GM12878 (cell line): Measurements from ENCODE around the gene RCVRN. TPM values are rescaled to one million over a fixed set of nuclear protein-coding genes. Genes with fewer than 3 reads are reported as not detected.

Experiments used
- ATAC-seq: fragments of 200-7000 bp; cut with Tn5 transposase; 3 replicates; pipeline ENCODE4 v1.9.1; 2020; ENCODE audit warnings: mild to moderate bottlenecking, moderate library complexity
- BruUV-seq: library from RNA; stranded (reverse); fragments of 400-500 nt; replicated peaks from 2 replicates; lab custom pipeline; 2021; lab: Mats Ljungman, UMichigan
- CTCF ChIA-PET: fragments of 300-600 bp; sonication (Branson Sonifier 250); formaldehyde crosslinking; extraction: SDS; loops from one replicate; lab custom pipeline; 2021; ENCODE audit warnings: inconsistent platforms; lab: Yijun Ruan, JAX
- POLR2A ChIA-PET: fragments of 350-600 bp; formaldehyde crosslinking; extraction: SDS; loops from one replicate; lab custom pipeline; 2021; ENCODE audit warnings: inconsistent platforms; lab: Charles Lee
- RAD21 ChIA-PET: fragments of 300-600 bp; sonication (Branson Sonifier 250); formaldehyde crosslinking; loops from one replicate; lab custom pipeline; 2023; ENCODE audit warnings: antibody characterized with exemption; ENCODE audit not compliant: unreplicated experiment; lab: Charles Lee
- SMC1A ChIA-PET: fragments of 300-600 bp; sonication (Branson Sonifier 250); formaldehyde crosslinking; loops from one replicate; lab custom pipeline; 2023; ENCODE audit not compliant: unreplicated experiment, uncharacterized antibody; lab: Charles Lee
- DNase-seq: peaks from one replicate; pipeline ENCODE4 v3.0.0-alpha.2; 2011; ENCODE audit warnings: low read depth, low spot score
- FAIRE-seq: peaks from 3 replicates; lab custom pipeline; 2011; peaks lifted over from hg19 to GRCh38; lab: Jason Lieb, UNC
- H2AFZ ChIP-seq: 2 replicates; pipeline ENCODE4 v1.6.0; 2011; ENCODE audit warnings: low read depth, low read length, control low read depth; ENCODE audit not compliant: control insufficient read depth
- H3K27ac ChIP-seq: 2 replicates; pipeline ENCODE4 v1.5.1; 2011; ENCODE audit warnings: control low read depth; ENCODE audit not compliant: control insufficient read depth, insufficient read depth
- H3K27me3 ChIP-seq, 2 experiments: replicated peaks in 1 of 2; 2 replicates each; pipeline versions ENCODE4 v1.6.0 to v1.6.1; 2011; ENCODE audit warnings: low read length in 1 of 2; ENCODE audit not compliant: control insufficient read depth in 2 of 2, insufficient read depth in 2 of 2
- H3K36me3 ChIP-seq, 2 experiments: 2 replicates each; pipeline ENCODE4 v1.5.1; 2011; ENCODE audit warnings: low read length in 1 of 2; ENCODE audit not compliant: control insufficient read depth in 2 of 2, insufficient read depth in 2 of 2
- H3K4me1 ChIP-seq: 2 replicates; pipeline ENCODE4 v1.6.1; 2011; ENCODE audit warnings: mild to moderate bottlenecking, low read length, moderate library complexity, mixed read lengths; ENCODE audit not compliant: control insufficient read depth, insufficient read depth
- H3K4me2 ChIP-seq: 2 replicates; pipeline ENCODE4 v1.6.0; 2011; ENCODE audit warnings: control low read depth; ENCODE audit not compliant: control insufficient read depth, insufficient read depth
- H3K4me3 ChIP-seq: fragments of 200-600 bp; sonication (generic); 2 replicates; pipeline ENCODE4 v1.5.1; 2016
- H3K79me2 ChIP-seq: 2 replicates; pipeline ENCODE4 v1.6.0; 2011; ENCODE audit warnings: low read length; ENCODE audit not compliant: control insufficient read depth, insufficient read depth
- H3K9ac ChIP-seq: 2 replicates; pipeline ENCODE4 v1.8.0; 2011; ENCODE audit warnings: low read length, control low read depth, mixed read lengths; ENCODE audit not compliant: control insufficient read depth, insufficient read depth
- H3K9me3 ChIP-seq: replicated peaks from 3 replicates; pipeline ENCODE4 v1.5.1; 2011; ENCODE audit warnings: mild to moderate bottlenecking, low read length; ENCODE audit not compliant: control insufficient read depth, insufficient read depth
- H4K20me1 ChIP-seq: 2 replicates; pipeline ENCODE4 v1.6.0; 2011; ENCODE audit not compliant: control insufficient read depth, insufficient read depth
- EP300 ChIP-seq, 2 experiments: fragments of 150-350 bp in 1 of 2; IDR thresholded peaks; 2 replicates each; pipeline ENCODE4 v1.6.1; 2011 to 2012; ENCODE audit warnings: low read depth in 2 of 2, low read length in 2 of 2, borderline replicate concordance in 1 of 2, improper control_type of control experiment in 1 of 2, inconsistent platforms in 1 of 2; ENCODE audit not compliant: control insufficient read depth in 1 of 2
- ESRRA ChIP-seq: IDR thresholded peaks from 2 replicates; pipeline ENCODE4 v1.6.1; 2012; ENCODE audit warnings: mild to moderate bottlenecking, low read length, improper control_type of control experiment
- FOXK2 ChIP-seq: fragments of 450-650 bp; IDR thresholded peaks from 2 replicates; pipeline ENCODE4 v1.6.1; 2017; ENCODE audit warnings: mild to moderate bottlenecking, moderate library complexity
- HCFC1 ChIP-seq: fragments of 150-350 bp; IDR thresholded peaks from 2 replicates; pipeline ENCODE4 v1.6.1; 2014; ENCODE audit warnings: low read length
- IKZF2 ChIP-seq, 2 experiments: fragments of 450-650 bp; IDR thresholded peaks; 2 replicates each; pipeline ENCODE4 v1.6.1; 2017; ENCODE audit warnings: mild to moderate bottlenecking in 2 of 2, moderate library complexity in 2 of 2
- POLR2AphosphoS2 ChIP-seq: IDR thresholded peaks from 2 replicates; pipeline ENCODE4 v1.6.1; 2011; ENCODE audit warnings: low read depth, mild to moderate bottlenecking, low read length, improper control_type of control experiment, moderate library complexity
- POU2F2 ChIP-seq: IDR thresholded peaks from 3 replicates; pipeline ENCODE4 v1.6.1; 2011; ENCODE audit warnings: low read depth, mild to moderate bottlenecking, low read length, borderline replicate concordance
- RELA ChIP-seq: fragments of 450-650 bp; IDR thresholded peaks from 2 replicates; pipeline ENCODE4 v1.8.0; 2014; ENCODE audit warnings: borderline replicate concordance; ENCODE audit not compliant: partially characterized antibody
- RFX5 ChIP-seq: IDR thresholded peaks from 2 replicates; pipeline ENCODE4 v1.6.1; 2011; ENCODE audit warnings: low read depth, low read length, improper control_type of control experiment
- TAF1 ChIP-seq: IDR thresholded peaks from 2 replicates; pipeline ENCODE4 v1.6.1; 2011; ENCODE audit warnings: mild to moderate bottlenecking, low read depth, low read length, borderline replicate concordance
- TARDBP ChIP-seq: IDR thresholded peaks from 2 replicates; pipeline ENCODE4 v1.6.1; 2016; ENCODE audit warnings: borderline replicate concordance
- WGBS: methylation state at CpG from one replicate; pipeline ENCODE4 v1.1.6; 2016; ENCODE audit warnings: low lambda C conversion rate; ENCODE audit not compliant: insufficient replicate concordance, insufficient coverage; ENCODE audit errors: missing lambda C conversion rate; 5-methylcytosine and 5-hydroxymethylcytosine counted together
- in situ Hi-C: fragments of 300-500 bp; cut with MboI; formaldehyde crosslinking; loops from 9 replicates; pipeline ENCODE4 v1.14.3; 2018; ENCODE audit warnings: mixed read lengths
- intact Hi-C: fragments of 100-400 bp; cut with micrococcal nuclease; formaldehyde crosslinking; loops from one replicate; pipeline ENCODE4 v1.14.2; 2022; ENCODE audit not compliant: unreplicated experiment
- polyA plus RNA-seq, 11 experiments: library from polyadenylated mRNA; depleted of rRNA in 4 of 11; unstranded in 6 of 11; stranded (reverse) in 5 of 11; fragments of >200 nt; fragmentation: Nextera tagmentation in 4 of 11; fragmentation: Illumina TruSeq in 1 of 11; extraction: Ambion mirVana in 4 of 11; extraction: Trizol in 1 of 11; gene quantifications; 1 replicate in 1 of 11; 2 replicates in 10 of 11; pipeline versions ENCODE4 v1.2.1 to v1.2.3, GENCODE V29; 2011 to 2016; ENCODE audit warnings: inconsistent platforms in 2 of 11, missing spikeins in 2 of 11, low read depth in 1 of 11
- total RNA-seq, 4 experiments: library from RNA; depleted of rRNA in 3 of 4; stranded (reverse); fragments of >200 nt in 3 of 4; fragmentation: Illumina TruSeq in 1 of 4; extraction: Trizol in 1 of 4; gene quantifications; 2 replicates each; pipeline versions ENCODE4 v1.2.1 to v1.2.3, GENCODE V29; 2013 to 2021
- TF ChIP-seq, protein P1 (sequence below): fragments of 450-650 bp; IDR thresholded peaks from 2 replicates; pipeline ENCODE4 v1.6.1; 2017; ENCODE audit warnings: borderline replicate concordance
- TF ChIP-seq, protein P2 (sequence below), 3 experiments: IDR thresholded peaks in 2 of 3; conservative IDR thresholded peaks in 1 of 3; 2 replicates each; pipeline ENCODE4 v1.5.1; 2011; ENCODE audit warnings: low read depth in 3 of 3, low read length in 3 of 3, mild to moderate bottlenecking in 3 of 3, control low read depth in 2 of 3, moderate library complexity in 2 of 3, inconsistent platforms in 1 of 3, mixed read lengths in 1 of 3; ENCODE audit not compliant: control insufficient read depth in 2 of 3, insufficient read depth in 1 of 3; ENCODE audit errors: extremely low read depth in 1 of 3

The RCVRN gene
- total and polyA plus RNA-seq, 10 of the 15 experiments (the other 5 are each of a cell fraction or from before 2014, with no cell fraction given) = 0.07 to 0.23 (median 0.14) TPM; not detected in 6

DNA sequence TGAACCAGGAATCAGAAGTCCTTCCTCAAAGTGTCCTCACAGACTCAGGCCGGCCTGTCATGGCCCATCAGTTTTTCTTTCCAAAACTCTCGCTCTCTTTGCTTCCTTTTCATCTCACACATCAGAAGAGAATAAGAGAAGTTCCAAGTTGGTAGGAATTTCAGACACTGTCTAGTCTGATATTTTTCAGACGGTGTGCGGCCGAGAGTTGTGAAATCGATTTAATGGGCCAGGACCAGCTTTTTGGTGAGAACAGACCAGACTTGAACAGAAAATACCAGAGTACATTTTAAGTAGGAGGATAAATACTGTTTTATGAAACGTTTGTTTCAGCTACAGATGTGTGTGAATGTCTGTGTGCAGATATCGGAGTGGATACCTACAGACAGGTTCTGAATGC, 24.8 kb upstream of the RCVRN start:
- Histone ChIP-seq H3K79me2 (no peaks in the 10 kb centered on the region), H3K9ac (no peak overlapping the region), H2AFZ (no peak overlapping the region), H3K4me3 (no peak overlapping the region)
- intact Hi-C loops = loop anchor here (10.0 kb wide), 1 partner anchor 365 kb away; no protein-coding TSS in a partner anchor
- 72% methylated on average over 8 of the region's 8 CpGs for WGBS
- no TSS peak for BruUV-seq
- DNase-seq (no peak), ATAC-seq (no peak), FAIRE-seq (no peak)
- in situ Hi-C loops = no loop called here
- TF ChIP-seq EP300 (IDR thresholded peaks at IDR 0.05; ENCODE audit: borderline replicate concordance in 1 of 2, control insufficient read depth in 1 of 2, low read depth in 2 of 2, low read length in 2 of 2) = no peak
- no peak for TF ChIP-seq HCFC1
- no peak for TF ChIP-seq TARDBP
- no peak for TF ChIP-seq ESRRA
- TF ChIP-seq FOXK2 = no peak
- TF ChIP-seq, all 136 proteins: peak for 0
- CTCF ChIA-PET = interaction anchor here (1.8 kb wide), 1 partner anchor 296 kb away, joined by 5 read pairs; no protein-coding TSS in a partner anchor
- POLR2A ChIA-PET = no interaction called here
- H3K4me1 ChIP-seq = no peaks in the 10 kb centered on the region
- H3K9me3 ChIP-seq = no peaks in the 10 kb centered on the region
- RAD21 ChIA-PET = no interaction called here
- no peak overlapping the region for H3K4me2 ChIP-seq
- no peak overlapping the region for H3K27ac ChIP-seq
- H3K27me3 ChIP-seq = no peaks in the 10 kb centered on the region; a peak in 1 of 4 replicates
- SMC1A ChIA-PET = no interaction called here
- H3K36me3 ChIP-seq = no peaks in the 10 kb centered on the region
- H4K20me1 ChIP-seq = no peaks in the 10 kb centered on the region

- Histone ChIP-seq H3K27ac (no peak overlapping the region), H3K4me1 (no peaks in the 10 kb centered on the region), H3K9me3 (no peaks in the 10 kb centered on the region), H3K36me3 (no peaks in the 10 kb centered on the region), H4K20me1 (no peaks in the 10 kb centered on the region), H2AFZ (no peak overlapping the region), H3K9ac (no peak overlapping the region), H3K4me2 (no peak overlapping the region), H3K27me3 (no peaks in the 10 kb centered on the region; a peak in 1 of 4 replicates), H3K79me2 (no peaks in the 10 kb centered on the region), H3K4me3 (no peak overlapping the region)
- DNase-seq (no peak), ATAC-seq (no peak), FAIRE-seq (no peak)
- POLR2A ChIA-PET = no interaction called here
- BruUV-seq = no TSS peak
- in situ Hi-C loops = no loop called here
- SMC1A ChIA-PET = no interaction called here
- TF ChIP-seq TAF1 (no peak), RFX5 (no peak), POU2F2 (no peak), IKZF2 (IDR thresholded peaks at IDR 0.05) (no peak), RELA (no peak), POLR2AphosphoS2 (no peak)
- TF ChIP-seq, protein P1, sequence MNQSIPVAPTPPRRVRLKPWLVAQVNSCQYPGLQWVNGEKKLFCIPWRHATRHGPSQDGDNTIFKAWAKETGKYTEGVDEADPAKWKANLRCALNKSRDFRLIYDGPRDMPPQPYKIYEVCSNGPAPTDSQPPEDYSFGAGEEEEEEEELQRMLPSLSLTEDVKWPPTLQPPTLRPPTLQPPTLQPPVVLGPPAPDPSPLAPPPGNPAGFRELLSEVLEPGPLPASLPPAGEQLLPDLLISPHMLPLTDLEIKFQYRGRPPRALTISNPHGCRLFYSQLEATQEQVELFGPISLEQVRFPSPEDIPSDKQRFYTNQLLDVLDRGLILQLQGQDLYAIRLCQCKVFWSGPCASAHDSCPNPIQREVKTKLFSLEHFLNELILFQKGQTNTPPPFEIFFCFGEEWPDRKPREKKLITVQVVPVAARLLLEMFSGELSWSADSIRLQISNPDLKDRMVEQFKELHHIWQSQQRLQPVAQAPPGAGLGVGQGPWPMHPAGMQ = no peak
- TF ChIP-seq, protein P2, sequence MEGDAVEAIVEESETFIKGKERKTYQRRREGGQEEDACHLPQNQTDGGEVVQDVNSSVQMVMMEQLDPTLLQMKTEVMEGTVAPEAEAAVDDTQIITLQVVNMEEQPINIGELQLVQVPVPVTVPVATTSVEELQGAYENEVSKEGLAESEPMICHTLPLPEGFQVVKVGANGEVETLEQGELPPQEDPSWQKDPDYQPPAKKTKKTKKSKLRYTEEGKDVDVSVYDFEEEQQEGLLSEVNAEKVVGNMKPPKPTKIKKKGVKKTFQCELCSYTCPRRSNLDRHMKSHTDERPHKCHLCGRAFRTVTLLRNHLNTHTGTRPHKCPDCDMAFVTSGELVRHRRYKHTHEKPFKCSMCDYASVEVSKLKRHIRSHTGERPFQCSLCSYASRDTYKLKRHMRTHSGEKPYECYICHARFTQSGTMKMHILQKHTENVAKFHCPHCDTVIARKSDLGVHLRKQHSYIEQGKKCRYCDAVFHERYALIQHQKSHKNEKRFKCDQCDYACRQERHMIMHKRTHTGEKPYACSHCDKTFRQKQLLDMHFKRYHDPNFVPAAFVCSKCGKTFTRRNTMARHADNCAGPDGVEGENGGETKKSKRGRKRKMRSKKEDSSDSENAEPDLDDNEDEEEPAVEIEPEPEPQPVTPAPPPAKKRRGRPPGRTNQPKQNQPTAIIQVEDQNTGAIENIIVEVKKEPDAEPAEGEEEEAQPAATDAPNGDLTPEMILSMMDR (IDR thresholded peaks at IDR 0.05 in 2 of 3, conservative IDR thresholded peaks at IDR 0.05 in 1 of 3; ENCODE audit: control insufficient read depth in 2 of 3, extremely low read depth in 1 of 3, insufficient read depth in 1 of 3, low read depth in 3 of 3, low read length in 3 of 3) = peak; percentile 9 to 20 (median 9); a peak in 2 of 6 replicates
- 57% methylated on average over 13 of the region's 13 CpGs for WGBS
- CTCF ChIA-PET = interaction anchor here (0.7 to 6.2 kb wide), 4 partner anchors 9 to 686 kb away, joined by 3 to 63 read pairs (median 4); no protein-coding TSS in a partner anchor
- intact Hi-C loops = loop anchor here (10.0 kb wide), 1 partner anchor 366 kb away; no protein-coding TSS in a partner anchor
- RAD21 ChIA-PET = interaction anchor here (1.1 kb wide), 1 partner anchor 302 kb away, joined by 4 read pairs; no protein-coding TSS in a partner anchor
Measured at GRCh38 chr17:9928601-9929333, 23.7 kb upstream of the RCVRN start.
